ENCODE measurements around the gene STX1B.

STX1B gene

DNA sequence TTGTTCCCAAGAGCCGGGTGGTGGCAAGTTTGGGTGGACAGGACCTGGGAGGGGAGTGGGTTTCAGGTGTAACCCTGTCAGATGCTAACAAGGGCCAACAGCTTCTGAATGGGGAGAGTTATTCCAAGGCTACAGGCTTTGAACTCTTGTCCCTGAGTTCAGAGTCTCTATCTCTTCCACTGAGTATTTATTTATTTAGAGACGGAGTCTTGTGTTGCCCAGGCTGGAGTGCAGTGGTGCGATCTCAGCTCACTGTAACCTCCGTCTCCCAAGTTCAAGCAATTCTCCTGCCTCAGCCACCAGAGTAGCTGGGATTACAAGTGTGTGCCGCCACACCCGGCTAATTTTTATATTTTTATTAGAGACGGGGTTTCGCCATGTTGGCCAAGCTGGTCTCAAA lies 55.4 kb downstream of the STX1B start:
- TF ChIP-seq ZNF274 (IDR thresholded peaks at IDR 0.05; ENCODE audit: low read depth, low read length), result no peak
- TF ChIP-seq SUZ12 (IDR thresholded peaks at IDR 0.05; ENCODE audit: extremely low read depth, insufficient read depth, insufficient read length), result no peak
- no peak for TF ChIP-seq YY1 (IDR thresholded peaks at IDR 0.05; ENCODE audit: insufficient read depth, insufficient read length)
- Histone ChIP-seq H3K9me3 (ENCODE audit: insufficient read depth, low read length) (no peaks in the 10 kb centered on the region), H3K27me3 (ENCODE audit: insufficient read depth, insufficient read length) (no peaks in the 10 kb centered on the region), H3K9ac (ENCODE audit: insufficient read length, low read depth) (no peak overlapping the region), H3K4me3 (ENCODE audit: insufficient read length, low read depth) (no peak overlapping the region), H3K4me1 (ENCODE audit: insufficient read depth, insufficient read length) (peaks cover 18% of the 10 kb centered on the region), H3K36me3 (ENCODE audit: insufficient read depth, insufficient read length, low read length) (peaks cover 21% of the 10 kb centered on the region)
- DNase-seq (ENCODE audit: low read depth, low spot score), result no peak

DNA sequence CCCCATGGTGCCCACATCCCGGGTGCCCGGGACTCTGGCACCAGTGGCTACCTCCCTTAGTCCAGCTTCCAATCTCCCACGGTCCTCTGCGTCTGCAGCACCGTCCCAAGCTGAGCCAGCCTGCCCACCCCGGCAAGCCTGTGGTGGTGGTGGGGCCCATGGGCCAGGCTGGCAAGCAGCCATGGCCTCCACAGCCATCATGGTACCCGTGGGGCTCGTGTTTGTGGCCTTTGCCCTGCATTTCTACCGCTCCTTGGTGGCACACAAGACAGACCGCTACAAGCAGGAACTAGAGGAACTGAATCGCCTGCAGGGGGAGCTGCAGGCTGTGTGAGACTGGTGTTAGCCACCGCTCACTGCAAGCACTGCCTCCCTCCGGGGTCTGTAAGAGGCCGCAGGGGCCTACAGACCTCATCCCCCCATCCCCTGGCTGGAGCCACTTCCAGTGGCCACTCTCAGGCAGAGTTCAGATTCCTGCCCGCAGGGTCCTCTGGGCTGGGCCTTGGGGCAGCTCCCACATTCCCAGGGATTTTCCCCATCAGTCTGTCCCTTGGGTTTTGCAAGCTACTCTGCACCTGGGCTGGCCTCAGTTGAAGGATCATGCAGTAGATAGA lies 56.8 kb downstream of the STX1B start:
- DNase-seq (ENCODE audit: low read depth, low spot score), result peak; percentile 90

DNA sequence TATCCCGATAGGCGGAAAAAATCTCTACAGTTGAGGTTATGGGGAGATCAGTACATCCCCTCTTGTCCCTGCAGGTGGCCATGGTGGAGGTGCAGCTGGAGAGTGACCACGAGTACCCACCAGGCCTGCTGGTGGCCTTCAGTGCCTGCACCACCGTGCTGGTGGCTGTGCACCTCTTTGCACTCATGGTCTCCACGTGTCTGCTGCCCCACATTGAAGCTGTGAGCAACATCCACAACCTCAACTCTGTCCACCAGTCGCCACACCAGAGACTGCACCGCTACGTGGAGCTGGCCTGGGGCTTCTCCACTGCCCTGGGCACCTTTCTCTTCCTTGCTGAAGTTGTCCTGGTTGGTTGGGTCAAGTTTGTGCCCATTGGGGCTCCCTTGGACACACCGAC lies 57.3 kb downstream of the STX1B start:
- no peak for TF ChIP-seq YY1 (IDR thresholded peaks at IDR 0.05; ENCODE audit: insufficient read depth, insufficient read length)
- no peak for TF ChIP-seq ZNF274 (IDR thresholded peaks at IDR 0.05; ENCODE audit: low read depth, low read length)
- no peak for TF ChIP-seq SUZ12 (IDR thresholded peaks at IDR 0.05; ENCODE audit: extremely low read depth, insufficient read depth, insufficient read length)
- no peak for DNase-seq (ENCODE audit: low read depth, low spot score)
- H3K36me3 ChIP-seq (ENCODE audit: insufficient read depth, insufficient read length, low read length), result peaks cover 6% of the 10 kb centered on the region
- no peak overlapping the region for H3K4me3 ChIP-seq (ENCODE audit: insufficient read length, low read depth)
- peaks cover 14% of the 10 kb centered on the region for H3K4me1 ChIP-seq (ENCODE audit: insufficient read depth, insufficient read length)
- H3K9me3 ChIP-seq (ENCODE audit: insufficient read depth, low read length), result no peaks in the 10 kb centered on the region
- H3K27me3 ChIP-seq (ENCODE audit: insufficient read depth, insufficient read length), result no peaks in the 10 kb centered on the region
- H3K9ac ChIP-seq (ENCODE audit: insufficient read length, low read depth), result peak overlapping the region; percentile 12

More for the DNA sequence above, 56.8 kb downstream of the STX1B start:
- TF ChIP-seq ZNF274 (IDR thresholded peaks at IDR 0.05; ENCODE audit: low read depth, low read length) (no peak), SUZ12 (IDR thresholded peaks at IDR 0.05; ENCODE audit: extremely low read depth, insufficient read depth, insufficient read length) (no peak), YY1 (IDR thresholded peaks at IDR 0.05; ENCODE audit: insufficient read depth, insufficient read length) (no peak)
- H3K27me3 ChIP-seq (ENCODE audit: insufficient read depth, insufficient read length), result no peaks in the 10 kb centered on the region
- peak overlapping the region; percentile 12 for H3K9ac ChIP-seq (ENCODE audit: insufficient read length, low read depth)
- H3K36me3 ChIP-seq (ENCODE audit: insufficient read depth, insufficient read length, low read length), result peaks cover 7% of the 10 kb centered on the region
- H3K9me3 ChIP-seq (ENCODE audit: insufficient read depth, low read length), result no peaks in the 10 kb centered on the region
- peaks cover 16% of the 10 kb centered on the region for H3K4me1 ChIP-seq (ENCODE audit: insufficient read depth, insufficient read length)
- no peak overlapping the region for H3K4me3 ChIP-seq (ENCODE audit: insufficient read length, low read depth)

DNA sequence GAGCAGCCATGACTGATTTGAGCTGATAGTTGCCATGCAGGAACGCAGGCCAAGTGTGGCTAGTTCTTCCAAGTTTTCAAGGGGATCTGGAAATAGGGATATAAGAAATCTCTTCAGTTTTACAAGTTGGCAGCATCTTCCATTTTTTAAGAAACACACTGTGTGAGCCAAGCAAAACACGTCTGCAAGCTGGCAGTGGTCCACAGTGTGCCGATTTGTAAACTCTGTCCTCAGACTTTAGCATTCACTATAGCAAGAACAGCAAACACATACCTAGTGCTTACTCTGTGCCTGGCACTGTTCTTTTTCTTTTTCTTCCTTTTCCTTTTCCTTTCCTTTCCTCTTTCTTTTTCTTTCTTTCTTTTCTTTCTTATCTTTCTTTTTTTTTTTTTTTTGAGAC lies 58.7 kb downstream of the STX1B start:
- peaks cover 12% of the 10 kb centered on the region for H3K36me3 ChIP-seq (ENCODE audit: insufficient read depth, insufficient read length, low read length)
- TF ChIP-seq YY1 (IDR thresholded peaks at IDR 0.05; ENCODE audit: insufficient read depth, insufficient read length), result no peak
- TF ChIP-seq ZNF274 (IDR thresholded peaks at IDR 0.05; ENCODE audit: low read depth, low read length), result no peak
- no peak for TF ChIP-seq SUZ12 (IDR thresholded peaks at IDR 0.05; ENCODE audit: extremely low read depth, insufficient read depth, insufficient read length)
- H3K27me3 ChIP-seq (ENCODE audit: insufficient read depth, insufficient read length), result no peaks in the 10 kb centered on the region

DNA sequence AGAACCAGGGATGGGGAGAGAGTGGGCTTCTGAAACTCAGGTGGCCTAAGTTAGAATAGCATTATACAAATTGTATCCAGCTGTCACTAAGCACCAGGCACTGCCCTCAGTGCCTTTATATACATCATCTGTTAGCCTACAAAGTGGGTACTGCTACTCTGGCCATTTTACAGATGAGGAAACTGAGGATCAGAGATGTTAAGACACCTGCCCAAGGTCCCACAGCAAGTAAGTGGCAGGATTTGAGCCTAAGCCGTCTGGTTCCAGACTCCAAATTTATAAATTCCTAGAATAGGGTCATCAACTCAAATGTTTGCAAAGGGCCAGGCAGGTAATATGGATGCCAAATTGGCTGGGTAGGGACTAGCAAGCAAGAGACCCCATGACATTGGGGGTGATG lies 59.2 kb downstream of the STX1B start:
- DNase-seq (ENCODE audit: low read depth, low spot score), result no peak
- Histone ChIP-seq H3K36me3 (ENCODE audit: insufficient read depth, insufficient read length, low read length) (peaks cover 17% of the 10 kb centered on the region), H3K4me3 (ENCODE audit: insufficient read length, low read depth) (no peak overlapping the region), H3K4me1 (ENCODE audit: insufficient read depth, insufficient read length) (peaks cover 18% of the 10 kb centered on the region), H3K27me3 (ENCODE audit: insufficient read depth, insufficient read length) (no peaks in the 10 kb centered on the region), H3K9me3 (ENCODE audit: insufficient read depth, low read length) (no peaks in the 10 kb centered on the region), H3K9ac (ENCODE audit: insufficient read length, low read depth) (no peak overlapping the region)
- TF ChIP-seq SUZ12 (IDR thresholded peaks at IDR 0.05; ENCODE audit: extremely low read depth, insufficient read depth, insufficient read length) (no peak), ZNF274 (IDR thresholded peaks at IDR 0.05; ENCODE audit: low read depth, low read length) (no peak), YY1 (IDR thresholded peaks at IDR 0.05; ENCODE audit: insufficient read depth, insufficient read length) (no peak)

More for the DNA sequence above, 58.7 kb downstream of the STX1B start:
- H3K4me3 ChIP-seq (ENCODE audit: insufficient read length, low read depth), result no peak overlapping the region
- H3K4me1 ChIP-seq (ENCODE audit: insufficient read depth, insufficient read length), result peaks cover 19% of the 10 kb centered on the region
- H3K9ac ChIP-seq (ENCODE audit: insufficient read length, low read depth), result no peak overlapping the region
- H3K9me3 ChIP-seq (ENCODE audit: insufficient read depth, low read length), result no peaks in the 10 kb centered on the region
- no peak for DNase-seq (ENCODE audit: low read depth, low spot score)

DNA sequence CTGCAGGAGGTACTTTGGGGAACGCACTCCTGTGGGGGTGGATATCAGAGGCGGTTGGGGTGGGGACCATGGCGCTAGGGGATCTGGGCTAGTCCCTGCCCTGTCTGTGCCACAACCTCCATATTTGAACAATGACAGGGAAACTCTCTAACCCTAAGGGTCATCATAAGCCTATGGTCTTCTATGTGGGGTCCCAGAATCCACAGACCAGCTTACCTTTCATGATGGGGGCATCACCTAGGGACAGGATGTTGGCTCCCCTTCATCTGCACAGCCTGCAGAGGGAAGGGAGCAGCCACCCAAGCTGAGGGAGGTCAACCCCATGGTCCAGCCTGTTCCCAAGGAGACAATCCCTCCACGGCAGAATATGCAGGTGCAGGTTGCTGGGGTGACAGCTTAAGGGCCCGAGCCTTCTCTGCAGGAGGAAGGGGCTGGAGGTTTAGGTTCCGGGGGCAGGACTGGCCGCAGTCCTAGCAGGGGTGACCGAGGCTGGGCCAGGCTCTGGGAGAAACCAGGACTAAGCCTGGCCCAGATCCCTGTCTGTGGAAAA lies 59.8 kb downstream of the STX1B start:
- Histone ChIP-seq H3K27me3 (ENCODE audit: insufficient read depth, insufficient read length) (no peaks in the 10 kb centered on the region), H3K4me3 (ENCODE audit: insufficient read length, low read depth) (no peak overlapping the region), H3K9ac (ENCODE audit: insufficient read length, low read depth) (peak overlapping the region; percentile 97), H3K9me3 (ENCODE audit: insufficient read depth, low read length) (no peaks in the 10 kb centered on the region), H3K36me3 (ENCODE audit: insufficient read depth, insufficient read length, low read length) (peaks cover 17% of the 10 kb centered on the region), H3K4me1 (ENCODE audit: insufficient read depth, insufficient read length) (peaks cover 18% of the 10 kb centered on the region)
- TF ChIP-seq ZNF274 (IDR thresholded peaks at IDR 0.05; ENCODE audit: low read depth, low read length) (no peak), YY1 (IDR thresholded peaks at IDR 0.05; ENCODE audit: insufficient read depth, insufficient read length) (no peak), SUZ12 (IDR thresholded peaks at IDR 0.05; ENCODE audit: extremely low read depth, insufficient read depth, insufficient read length) (no peak)
- no peak for DNase-seq (ENCODE audit: low read depth, low spot score)

DNA sequence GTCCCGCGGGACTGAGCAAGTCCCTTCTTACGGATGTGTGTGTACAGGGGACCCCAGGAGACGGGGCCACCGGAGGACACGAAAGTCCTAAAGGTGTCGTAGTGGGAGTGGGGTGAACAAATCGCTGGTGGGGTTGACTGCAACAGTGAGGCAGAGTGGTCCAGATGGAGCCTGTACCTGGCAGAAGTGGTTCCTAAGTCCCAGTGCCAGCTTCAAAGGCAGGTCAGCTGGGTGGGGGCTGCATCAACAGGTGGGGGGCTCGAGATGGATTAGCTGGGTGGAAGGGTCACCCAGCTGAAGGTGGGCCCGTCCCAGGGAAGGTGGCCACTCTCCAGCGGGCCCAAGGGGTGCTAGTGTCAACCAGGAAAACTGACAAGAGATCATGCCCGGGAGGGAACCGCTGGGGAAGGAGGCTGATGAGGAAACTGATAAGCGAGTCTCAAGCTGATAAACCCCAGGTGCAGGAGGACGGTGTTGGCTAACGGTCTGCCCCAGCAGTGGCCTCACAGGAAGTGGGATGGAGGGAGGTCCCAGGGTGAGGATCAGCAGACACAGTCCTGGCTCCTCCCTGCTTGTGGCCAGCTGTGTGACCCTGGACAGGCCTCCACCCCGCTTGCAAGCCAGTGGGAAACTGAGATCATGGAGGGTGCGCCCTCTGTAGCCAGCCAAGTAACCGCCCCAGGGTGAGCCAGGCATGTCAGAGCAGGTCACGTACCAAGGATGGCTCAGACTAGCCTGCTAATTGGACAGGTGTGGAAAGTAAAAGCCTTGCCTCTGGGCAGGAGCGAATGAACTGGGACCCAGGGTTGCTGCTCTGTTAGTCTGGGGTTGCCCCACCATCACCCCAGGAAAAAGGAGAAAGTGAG lies 60.6 kb downstream of the STX1B start:
- peaks cover 18% of the 10 kb centered on the region for H3K4me1 ChIP-seq (ENCODE audit: insufficient read depth, insufficient read length)
- peaks cover 21% of the 10 kb centered on the region for H3K36me3 ChIP-seq (ENCODE audit: insufficient read depth, insufficient read length, low read length)
- H3K9ac ChIP-seq (ENCODE audit: insufficient read length, low read depth), result peak overlapping the region; percentile 97
- DNase-seq (ENCODE audit: low read depth, low spot score), result no peak
- H3K27me3 ChIP-seq (ENCODE audit: insufficient read depth, insufficient read length), result no peaks in the 10 kb centered on the region
- no peaks in the 10 kb centered on the region for H3K9me3 ChIP-seq (ENCODE audit: insufficient read depth, low read length)
- TF ChIP-seq ZNF274 (IDR thresholded peaks at IDR 0.05; ENCODE audit: low read depth, low read length) (no peak), YY1 (IDR thresholded peaks at IDR 0.05; ENCODE audit: insufficient read depth, insufficient read length) (no peak), SUZ12 (IDR thresholded peaks at IDR 0.05; ENCODE audit: extremely low read depth, insufficient read depth, insufficient read length) (no peak)
- peak overlapping the region; percentile 69 for H3K4me3 ChIP-seq (ENCODE audit: insufficient read length, low read depth)
